ENCODE results near the gene AMPD2.

- no peak for TF ChIP-seq POLR2A (IDR thresholded peaks at IDR 0.05)
- TF ChIP-seq, protein P1, sequence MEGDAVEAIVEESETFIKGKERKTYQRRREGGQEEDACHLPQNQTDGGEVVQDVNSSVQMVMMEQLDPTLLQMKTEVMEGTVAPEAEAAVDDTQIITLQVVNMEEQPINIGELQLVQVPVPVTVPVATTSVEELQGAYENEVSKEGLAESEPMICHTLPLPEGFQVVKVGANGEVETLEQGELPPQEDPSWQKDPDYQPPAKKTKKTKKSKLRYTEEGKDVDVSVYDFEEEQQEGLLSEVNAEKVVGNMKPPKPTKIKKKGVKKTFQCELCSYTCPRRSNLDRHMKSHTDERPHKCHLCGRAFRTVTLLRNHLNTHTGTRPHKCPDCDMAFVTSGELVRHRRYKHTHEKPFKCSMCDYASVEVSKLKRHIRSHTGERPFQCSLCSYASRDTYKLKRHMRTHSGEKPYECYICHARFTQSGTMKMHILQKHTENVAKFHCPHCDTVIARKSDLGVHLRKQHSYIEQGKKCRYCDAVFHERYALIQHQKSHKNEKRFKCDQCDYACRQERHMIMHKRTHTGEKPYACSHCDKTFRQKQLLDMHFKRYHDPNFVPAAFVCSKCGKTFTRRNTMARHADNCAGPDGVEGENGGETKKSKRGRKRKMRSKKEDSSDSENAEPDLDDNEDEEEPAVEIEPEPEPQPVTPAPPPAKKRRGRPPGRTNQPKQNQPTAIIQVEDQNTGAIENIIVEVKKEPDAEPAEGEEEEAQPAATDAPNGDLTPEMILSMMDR (IDR thresholded peaks at IDR 0.05): no peak
Observed at GRCh38 chr1:109650609-109651008, 31.0 kb downstream of the AMPD2 start.

All from prostate gland (tissue), 2 donors.